ACHN (cell line): Measurements from ENCODE around the gene SPACA9.

ENCODE experiments used
- DNase-seq: peaks from one replicate; pipeline ENCODE4 v3.0.0-alpha.2; 2015
- in situ Hi-C: cut with HindIII; loops from 2 replicates; pipeline ENCODE4 v1.10.0; 2017; ENCODE audit warnings: low sequenced_read_pairs, low pct_ligation_motif_present, low pct_unique_long_range_greater_than_20kb

SPACA9 gene

GRCh38 chr9:132914924-132915323 lies 36.2 kb downstream of the SPACA9 start:
- in situ Hi-C loops: no loop called here
- no peak for DNase-seq

- in situ Hi-C loops: no loop called here
- DNase-seq: no peak
Measured at GRCh38 chr9:132919614-132920268, 41.0 kb downstream of the SPACA9 start.

GRCh38 chr9:132923346-132923902 lies 44.7 kb downstream of the SPACA9 start:
- in situ Hi-C loops: no loop called here
- no peak for DNase-seq

GRCh38 chr9:132927704-132928103 lies 49.0 kb downstream of the SPACA9 start:
- DNase-seq: no peak
- in situ Hi-C loops: no loop called here

GRCh38 chr9:132931178-132931735 lies 52.6 kb downstream of the SPACA9 start:
- DNase-seq: no peak
- in situ Hi-C loops: no loop called here

GRCh38 chr9:132935026-132935425 lies 56.3 kb downstream of the SPACA9 start:
- in situ Hi-C loops: no loop called here

GRCh38 chr9:132937463-132937901 lies 58.8 kb downstream of the SPACA9 start:
- in situ Hi-C loops: no loop called here

More at GRCh38 chr9:132935026-132935425, 56.3 kb downstream of the SPACA9 start:
- no peak for DNase-seq

GRCh38 chr9:132939169-132939568 lies 60.5 kb downstream of the SPACA9 start:
- in situ Hi-C loops: no loop called here
- DNase-seq: no peak

More at GRCh38 chr9:132937463-132937901, 58.8 kb downstream of the SPACA9 start:
- DNase-seq: no peak
